Uterus (tissue), 4 donors: Measurements from ENCODE around the gene FAM118A. TPM values are rescaled to one million over a fixed set of nuclear protein-coding genes. Genes with fewer than 3 reads are reported as not detected.
"Not testable (repeated sequence)": the region's sequence is repeated elsewhere in the genome, so short reads cannot be mapped to it uniquely, and the experiment has no call there.

Experiments used
- DNase-seq, 2 donors: peaks; one replicate each; pipeline ENCODE4 v3.0.0-alpha.2; 2019 to 2020
- H3K27ac ChIP-seq, 2 donors: fragments of 200-600 bp; sonication (generic); 1 replicate in 1 of 2; 2 replicates in 1 of 2; pipeline ENCODE4 v1.5.1; 2016 to 2018
- H3K27me3 ChIP-seq, 2 donors: fragments of 200-600 bp; sonication (generic); one replicate each; pipeline ENCODE4 v1.5.1; 2018 to 2019; ENCODE audit warnings: control low read depth in 1 of 2
- H3K36me3 ChIP-seq, 2 donors: fragments of 200-600 bp; sonication (generic); one replicate each; pipeline ENCODE4 v1.5.1; 2019; ENCODE audit warnings: control low read depth in 1 of 2
- H3K4me1 ChIP-seq, 2 donors: fragments of 200-600 bp; sonication (generic); one replicate each; pipeline ENCODE4 v1.5.1; 2018 to 2019; ENCODE audit warnings: control low read depth in 1 of 2
- H3K4me3 ChIP-seq, 2 donors: fragments of 200-600 bp; sonication (generic); 1 replicate in 1 of 2; 2 replicates in 1 of 2; pipeline ENCODE4 v1.5.1; 2018 to 2019; ENCODE audit warnings: mild to moderate bottlenecking in 1 of 2
- H3K9me3 ChIP-seq, 2 donors: fragments of 200-600 bp; sonication (generic); one replicate each; pipeline ENCODE4 v1.5.1; 2019; ENCODE audit warnings: control low read depth in 1 of 2
- POLR2A ChIP-seq, 2 donors: fragments of 450-650 bp; IDR thresholded peaks; one replicate each; pipeline ENCODE4 v1.6.1; 2016; ENCODE audit warnings: antibody characterized with exemption in 2 of 2, mild to moderate bottlenecking in 1 of 2, moderate library complexity in 1 of 2
- intact Hi-C: fragments of 100-400 bp; cut with DNase I; formaldehyde crosslinking; loops from one replicate; pipeline ENCODE4 v1.15.1; 2023; ENCODE audit warnings: low total_unique reads
- total RNA-seq, 4 donors: library from RNA; depleted of rRNA in 3 of 4; stranded (reverse); fragments of >200 nt in 3 of 4; gene quantifications; one replicate each; pipeline versions ENCODE4 v1.1.0 to v1.2.4, GENCODE V29; 2014 to 2023
- TF ChIP-seq, protein P1 (sequence below), 4 experiments: fragments of 200-600 bp in 2 of 4; fragments of 450-650 bp in 2 of 4; sonication (generic) in 2 of 4; IDR thresholded peaks; one replicate each; pipeline ENCODE4 v1.5.1; 2016 to 2019; ENCODE audit warnings: antibody characterized with exemption in 4 of 4, mild to moderate bottlenecking in 2 of 4, moderate library complexity in 1 of 4
- donor health status: DM: yes; HTN: yes; CAD: no.

FAM118A gene
- 10 to 100 TPM; 16.5 to 97.9 (median 46.7) TPM for total RNA-seq

DNA sequence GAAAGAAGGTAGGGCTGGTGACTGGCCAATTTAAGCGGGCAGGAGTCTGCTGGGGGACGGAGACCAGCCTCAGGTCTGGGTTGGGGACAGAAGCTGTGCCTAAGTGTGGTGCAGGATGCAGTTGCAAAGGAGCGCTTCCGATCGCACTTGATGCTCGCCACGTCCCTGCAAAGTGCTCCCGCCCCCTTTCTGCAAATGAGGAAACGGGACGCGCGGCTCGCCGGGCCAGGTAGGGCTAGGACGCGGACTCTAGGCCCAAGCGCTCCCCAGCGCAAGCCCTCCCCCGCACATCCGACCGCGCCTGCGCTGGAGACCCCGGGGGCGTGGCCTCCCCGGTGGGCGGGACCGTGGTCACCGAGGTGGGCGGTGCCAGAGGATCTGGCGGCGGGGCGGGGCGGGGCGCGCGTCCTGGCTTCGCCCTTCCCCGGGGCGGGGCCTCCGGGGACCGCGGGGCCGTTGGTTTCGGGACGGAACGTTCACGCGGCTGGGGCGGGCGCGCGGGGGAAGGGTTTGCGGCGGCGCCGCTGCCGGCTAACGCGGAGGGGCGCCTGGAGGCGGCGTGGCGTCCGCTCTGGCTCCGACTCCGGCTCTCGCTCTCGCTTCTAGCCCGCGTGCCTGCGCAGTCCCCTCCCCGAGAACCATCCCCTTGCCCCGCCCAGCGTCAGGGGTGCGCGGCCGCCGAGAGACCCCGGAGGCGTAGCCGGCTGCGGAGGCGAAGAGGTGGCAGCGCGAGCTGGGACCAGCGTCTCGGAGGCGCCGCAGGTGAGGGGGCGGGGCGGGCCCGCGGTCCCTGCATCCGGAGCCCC is at the start of gene FAM118A:
FAM118A (plus strand) TSS at position 513 of the 806 bp plus-strand sequence. CDS start 12,446 bp downstream, outside the sequence.
- TF ChIP-seq POLR2A (IDR thresholded peaks at IDR 0.05), result peak; percentile 59 to 85
- TF ChIP-seq, protein P1, sequence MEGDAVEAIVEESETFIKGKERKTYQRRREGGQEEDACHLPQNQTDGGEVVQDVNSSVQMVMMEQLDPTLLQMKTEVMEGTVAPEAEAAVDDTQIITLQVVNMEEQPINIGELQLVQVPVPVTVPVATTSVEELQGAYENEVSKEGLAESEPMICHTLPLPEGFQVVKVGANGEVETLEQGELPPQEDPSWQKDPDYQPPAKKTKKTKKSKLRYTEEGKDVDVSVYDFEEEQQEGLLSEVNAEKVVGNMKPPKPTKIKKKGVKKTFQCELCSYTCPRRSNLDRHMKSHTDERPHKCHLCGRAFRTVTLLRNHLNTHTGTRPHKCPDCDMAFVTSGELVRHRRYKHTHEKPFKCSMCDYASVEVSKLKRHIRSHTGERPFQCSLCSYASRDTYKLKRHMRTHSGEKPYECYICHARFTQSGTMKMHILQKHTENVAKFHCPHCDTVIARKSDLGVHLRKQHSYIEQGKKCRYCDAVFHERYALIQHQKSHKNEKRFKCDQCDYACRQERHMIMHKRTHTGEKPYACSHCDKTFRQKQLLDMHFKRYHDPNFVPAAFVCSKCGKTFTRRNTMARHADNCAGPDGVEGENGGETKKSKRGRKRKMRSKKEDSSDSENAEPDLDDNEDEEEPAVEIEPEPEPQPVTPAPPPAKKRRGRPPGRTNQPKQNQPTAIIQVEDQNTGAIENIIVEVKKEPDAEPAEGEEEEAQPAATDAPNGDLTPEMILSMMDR (IDR thresholded peaks at IDR 0.05), result peak in 2 of 4 experiments; percentile 10 to 27
- peak; percentile 90 to 95 for DNase-seq
- H3K4me3 ChIP-seq, result peak within 1 kb of the TSS; percentile 52 to 93
- H3K9me3 ChIP-seq, result no peaks in the 10 kb centered on the region
- H3K4me1 ChIP-seq, result peaks cover 0 to 11% of the 10 kb centered on the region in 2 donors
- H3K27me3 ChIP-seq, result no peaks in the 10 kb centered on the region
- peak within 1 kb of the TSS; percentile 70 to 81 for H3K27ac ChIP-seq
- intact Hi-C loops, result no loop called here
- no peaks in the 10 kb centered on the region for H3K36me3 ChIP-seq

DNA sequence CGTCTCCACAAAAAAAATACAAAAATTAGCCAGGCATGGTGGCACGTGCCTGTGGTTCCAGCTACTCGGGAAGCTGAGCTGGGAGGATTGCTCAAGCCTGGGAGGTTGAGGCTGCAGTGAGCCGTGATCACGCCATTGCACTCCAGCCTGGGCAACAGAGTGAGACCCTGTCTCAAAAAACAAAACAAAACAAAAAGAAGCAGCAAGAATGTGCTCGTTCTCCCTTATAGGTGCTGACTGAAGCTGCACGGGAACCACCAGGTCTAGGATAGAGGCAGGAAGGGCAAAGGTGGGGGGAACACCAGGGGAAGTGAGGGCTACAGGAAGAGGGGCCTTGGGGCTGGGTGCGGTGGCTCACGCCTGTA is 49.4 kb upstream of the FAM118A start:
- H3K9me3 ChIP-seq, H3K27me3 ChIP-seq, H3K27ac ChIP-seq, H3K4me3 ChIP-seq, H3K4me1 ChIP-seq, DNase-seq, H3K36me3 ChIP-seq, intact Hi-C loops: not testable (repeated sequence)

DNA sequence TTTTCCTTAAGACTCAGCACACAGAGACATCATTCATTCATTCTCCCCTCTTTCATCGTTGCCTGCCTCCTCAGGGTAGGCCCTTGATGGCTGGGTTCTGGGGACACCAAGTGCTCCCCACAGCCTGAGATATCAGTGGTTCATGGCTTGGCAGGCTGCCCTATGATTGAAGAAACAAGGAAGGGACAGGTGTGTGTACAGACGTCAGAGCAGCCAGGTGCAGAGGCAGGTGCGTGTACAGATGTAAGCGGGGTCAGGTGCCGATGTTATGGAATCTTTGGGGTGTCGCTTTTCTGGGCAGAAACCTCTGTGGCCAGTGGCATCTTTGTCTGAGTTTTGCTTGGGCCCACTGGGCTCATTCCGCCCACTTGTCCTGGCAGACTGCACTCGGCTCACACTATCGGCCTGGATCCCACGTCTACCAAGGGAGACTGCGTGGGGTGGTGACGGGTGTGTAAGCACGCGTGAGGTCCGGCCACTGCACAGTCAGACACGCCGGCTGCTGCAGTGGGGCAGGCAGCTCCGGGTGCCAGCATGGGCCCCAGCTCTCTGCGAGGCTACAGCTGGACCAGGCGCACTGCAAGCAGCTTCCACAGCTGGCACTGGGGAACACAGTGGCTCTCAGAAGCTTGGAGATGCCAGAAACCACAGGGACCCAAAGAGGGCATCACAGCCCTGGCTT is 48.2 kb upstream of the FAM118A start:
- Histone ChIP-seq H3K36me3 (no peaks in the 10 kb centered on the region), H3K27me3 (no peaks in the 10 kb centered on the region), H3K4me3 (no peak overlapping the region), H3K27ac (no peak overlapping the region), H3K9me3 (no peaks in the 10 kb centered on the region), H3K4me1 (no peaks in the 10 kb centered on the region)
- TF ChIP-seq, protein P1 (IDR thresholded peaks at IDR 0.05), result no peak
- no peak for TF ChIP-seq POLR2A (IDR thresholded peaks at IDR 0.05)
- no peak for DNase-seq
- intact Hi-C loops, result no loop called here

DNA sequence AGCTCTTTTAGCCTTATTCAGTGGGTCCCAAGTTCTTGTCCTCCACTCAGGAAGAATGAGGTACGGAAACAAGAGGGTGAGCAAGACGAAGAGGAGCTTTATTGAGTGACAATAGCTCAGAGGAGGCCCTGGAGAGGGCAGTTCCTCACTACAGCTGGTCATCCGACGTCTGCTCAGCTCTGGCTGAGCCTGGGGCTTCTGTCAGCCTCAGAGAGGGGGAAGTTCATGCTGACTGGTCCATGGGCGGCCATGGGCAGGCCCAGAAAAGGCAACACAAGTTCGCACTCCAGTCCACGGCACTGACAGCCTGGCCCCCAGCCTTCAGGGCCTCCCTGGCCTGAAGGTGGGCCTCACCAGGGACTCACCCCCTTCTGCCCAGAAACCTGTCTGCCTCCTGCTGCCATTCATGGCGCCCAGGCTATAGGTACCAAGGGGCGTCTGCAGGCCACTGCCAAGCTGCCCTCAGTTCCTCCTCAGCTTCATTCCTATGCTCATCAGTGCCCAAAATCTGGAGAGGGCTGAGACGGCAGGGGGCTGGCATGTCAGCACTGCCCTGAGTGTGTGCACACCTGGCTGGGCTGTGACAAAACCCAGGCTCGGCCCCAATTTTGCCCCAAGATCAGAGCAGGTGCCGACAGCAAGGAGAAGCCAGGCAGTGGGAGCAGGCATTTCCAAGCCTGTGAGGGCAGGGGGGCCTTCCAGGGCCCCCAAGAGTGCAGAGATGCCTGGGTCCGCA is 47.4 kb upstream of the FAM118A start:
- Histone ChIP-seq H3K27me3 (no peaks in the 10 kb centered on the region), H3K4me3 (no peak overlapping the region), H3K27ac (no peak overlapping the region), H3K4me1 (no peaks in the 10 kb centered on the region), H3K9me3 (no peaks in the 10 kb centered on the region), H3K36me3 (no peaks in the 10 kb centered on the region)
- DNase-seq, result no peak
- intact Hi-C loops, result no loop called here
- no peak for TF ChIP-seq POLR2A (IDR thresholded peaks at IDR 0.05)
- TF ChIP-seq, protein P1 (IDR thresholded peaks at IDR 0.05), result no peak

GRCh38 chr22:45262931-45263462 is 46.7 kb upstream of the FAM118A start:
- no peaks in the 10 kb centered on the region for H3K9me3 ChIP-seq
- no peak for TF ChIP-seq POLR2A (IDR thresholded peaks at IDR 0.05)
- TF ChIP-seq, protein P1 (IDR thresholded peaks at IDR 0.05), result no peak
- no peaks in the 10 kb centered on the region for H3K27me3 ChIP-seq
- intact Hi-C loops, result no loop called here
- H3K27ac ChIP-seq, result no peak overlapping the region
- no peak overlapping the region for H3K4me3 ChIP-seq
- no peak for DNase-seq
- H3K4me1 ChIP-seq, result no peaks in the 10 kb centered on the region
- no peaks in the 10 kb centered on the region for H3K36me3 ChIP-seq
